IMR-90 (cell line): Measurements from ENCODE around the gene BCL2L12. TPM values are rescaled to one million over a fixed set of nuclear protein-coding genes. Genes with fewer than 3 reads are reported as not detected.
A peak's percentile ranks its signal among the peaks of the same experiment; 100 is the strongest.

ENCODE experiments used
- ATAC-seq: fragments of 200-7000 bp; cut with Tn5 transposase; 2 replicates; pipeline ENCODE4 v1.9.1; 2020; ENCODE audit warnings: low read depth, mild to moderate bottlenecking, moderate library complexity
- BruUV-seq: library from RNA; stranded (reverse); fragments of 400-500 nt; replicated peaks from 2 replicates; lab custom pipeline; 2021; lab: Mats Ljungman, UMichigan
- CTCF ChIA-PET: fragments of 300-600 bp; formaldehyde crosslinking; extraction: SDS; loops from one replicate; lab custom pipeline; 2021; ENCODE audit warnings: antibody characterized with exemption; lab: Yijun Ruan, JAX
- POLR2A ChIA-PET: fragments of 300-600 bp; sonication (Branson Sonifier 250); formaldehyde crosslinking; loops from one replicate; lab custom pipeline; 2022; ENCODE audit warnings: antibody characterized with exemption; ENCODE audit not compliant: unreplicated experiment; lab: Charles Lee
- DNase-seq: peaks from one replicate; pipeline ENCODE4 v3.0.0; 2013
- H2AFZ ChIP-seq: replicated peaks from 2 replicates; pipeline ENCODE3; 2013; ENCODE audit warnings: low read length, mild to moderate bottlenecking; ENCODE audit not compliant: poor library complexity
- H2AK5ac ChIP-seq: 2 replicates; pipeline ENCODE4 v1.6.1; 2013; ENCODE audit warnings: low read depth, low read length, inconsistent platforms
- H2AK9ac ChIP-seq: replicated peaks from 2 replicates; pipeline ENCODE3; 2013; ENCODE audit warnings: mild to moderate bottlenecking, low read depth, low read length, moderate library complexity; ENCODE audit not compliant: poor library complexity
- H2BK120ac ChIP-seq: 2 replicates; pipeline ENCODE4 v1.6.1; 2013; ENCODE audit warnings: low read depth, low read length, inconsistent platforms
- H2BK15ac ChIP-seq: 3 replicates; pipeline ENCODE4 v1.6.1; 2013; ENCODE audit warnings: low read depth, low read length, inconsistent platforms
- H2BK20ac ChIP-seq: 2 replicates; pipeline ENCODE4 v1.6.1; 2013; ENCODE audit warnings: low read depth, mild to moderate bottlenecking, inconsistent platforms, low read length, moderate library complexity
- H2BK5ac ChIP-seq: 2 replicates; pipeline ENCODE4 v1.6.1; 2013; ENCODE audit warnings: mild to moderate bottlenecking, low read depth, low read length, inconsistent platforms; ENCODE audit not compliant: poor library complexity, severe bottlenecking
- H3K14ac ChIP-seq: replicated peaks from 2 replicates; pipeline ENCODE4 v1.6.1; 2013; ENCODE audit warnings: low read depth, low read length, inconsistent platforms
- H3K18ac ChIP-seq: 2 replicates; pipeline ENCODE4 v1.6.1; 2013; ENCODE audit warnings: low read depth, low read length, control low read depth
- H3K23ac ChIP-seq: 2 replicates; pipeline ENCODE4 v1.6.1; 2013; ENCODE audit warnings: low read depth, low read length, inconsistent platforms
- H3K27ac ChIP-seq: 2 replicates; pipeline ENCODE4 v1.5.1; 2013; ENCODE audit warnings: mild to moderate bottlenecking, control low read depth, low read length; ENCODE audit not compliant: insufficient read depth
- H3K27me3 ChIP-seq: 2 replicates; pipeline ENCODE4 v1.6.1; 2013; ENCODE audit warnings: low read length; ENCODE audit not compliant: control insufficient read depth, insufficient read depth
- H3K36me3 ChIP-seq: 2 replicates; pipeline ENCODE4 v1.6.1; 2013; ENCODE audit warnings: low read length, mixed read lengths; ENCODE audit not compliant: control insufficient read depth, insufficient read depth
- H3K4ac ChIP-seq: 2 replicates; pipeline ENCODE4 v1.6.1; 2013; ENCODE audit warnings: low read depth, low read length, inconsistent platforms
- H3K4me1 ChIP-seq: 2 replicates; pipeline ENCODE4 v1.6.1; 2013; ENCODE audit warnings: low read length, mixed read lengths; ENCODE audit not compliant: control insufficient read depth, insufficient read depth
- H3K4me2 ChIP-seq: 2 replicates; pipeline ENCODE4 v1.6.1; 2013; ENCODE audit warnings: low read depth, mild to moderate bottlenecking, control low read depth, low read length, moderate library complexity
- H3K4me3 ChIP-seq: 2 replicates; pipeline ENCODE4 v1.5.1; 2013; ENCODE audit warnings: low read depth, mild to moderate bottlenecking, control low read depth, low read length, moderate library complexity; ENCODE audit not compliant: insufficient read depth
- H3K56ac ChIP-seq: 2 replicates; pipeline ENCODE4 v1.6.1; 2013; ENCODE audit warnings: low read length, inconsistent platforms; ENCODE audit not compliant: insufficient read depth; ENCODE audit errors: extremely low read depth
- H3K79me1 ChIP-seq, 2 experiments: 2 replicates each; pipeline ENCODE4 v1.6.1; 2013; ENCODE audit warnings: low read length in 2 of 2, inconsistent platforms in 1 of 2, low read depth in 1 of 2
- H3K9ac ChIP-seq: 2 replicates; pipeline ENCODE4 v1.6.1; 2013; ENCODE audit warnings: low read depth, low read length, control low read depth
- H3K9me1 ChIP-seq: 2 replicates; pipeline ENCODE4 v1.6.1; 2013; ENCODE audit warnings: low read length, inconsistent platforms; ENCODE audit not compliant: insufficient read depth
- H3K9me3 ChIP-seq: 2 replicates; pipeline ENCODE4 v1.6.1; 2013; ENCODE audit warnings: low read length; ENCODE audit not compliant: control insufficient read depth, insufficient read depth
- H4K20me1 ChIP-seq: 2 replicates; pipeline ENCODE4 v1.6.1; 2013; ENCODE audit warnings: low read length, inconsistent platforms; ENCODE audit not compliant: insufficient read depth
- H4K5ac ChIP-seq: 2 replicates; pipeline ENCODE4 v1.6.1; 2013; ENCODE audit warnings: mild to moderate bottlenecking, low read depth, low read length, control low read depth
- H4K8ac ChIP-seq, 2 experiments: 2 replicates each; pipeline ENCODE4 v1.6.1; 2013; ENCODE audit warnings: low read depth in 2 of 2, low read length in 2 of 2, control low read depth in 1 of 2, inconsistent platforms in 1 of 2
- H4K91ac ChIP-seq: 2 replicates; pipeline ENCODE4 v1.6.1; 2013; ENCODE audit warnings: low read depth, low read length, inconsistent platforms; ENCODE audit not compliant: insufficient read depth
- BHLHE40 ChIP-seq: fragments of 150-350 bp; IDR thresholded peaks from 2 replicates; pipeline ENCODE4 v1.6.1; 2016; ENCODE audit warnings: mild to moderate bottlenecking, low read depth, low read length
- CEBPB ChIP-seq: IDR thresholded peaks from 2 replicates; pipeline ENCODE4 v1.6.1; 2012; ENCODE audit warnings: low read depth, low read length, improper control_type of control experiment
- CHD1 ChIP-seq: IDR thresholded peaks from 2 replicates; pipeline ENCODE4 v1.6.1; 2012; ENCODE audit warnings: low read depth, low read length, improper control_type of control experiment
- FOS ChIP-seq: fragments of 150-350 bp; IDR thresholded peaks from 2 replicates; pipeline ENCODE4 v1.6.1; 2016; ENCODE audit warnings: low read depth, low read length
- MAZ ChIP-seq: IDR thresholded peaks from 2 replicates; pipeline ENCODE4 v1.6.1; 2012; ENCODE audit warnings: low read depth, mild to moderate bottlenecking, low read length, improper control_type of control experiment, moderate library complexity, borderline replicate concordance
- NFE2L2 ChIP-seq: fragments of 150-350 bp; IDR thresholded peaks from 2 replicates; pipeline ENCODE4 v1.6.1; 2016; ENCODE audit warnings: low read depth, mild to moderate bottlenecking, low read length
- POLR2A ChIP-seq: IDR thresholded peaks from 2 replicates; pipeline ENCODE4 v1.6.1; 2012; ENCODE audit warnings: mild to moderate bottlenecking, low read depth, low read length
- RAD21 ChIP-seq: IDR thresholded peaks from 2 replicates; pipeline ENCODE4 v1.6.1; 2012; ENCODE audit warnings: low read length, improper control_type of control experiment
- RCOR1 ChIP-seq: IDR thresholded peaks from 2 replicates; pipeline ENCODE4 v1.6.1; 2012; ENCODE audit warnings: mild to moderate bottlenecking, low read length, improper control_type of control experiment; ENCODE audit not compliant: insufficient replicate concordance
- RFX5 ChIP-seq: IDR thresholded peaks from 2 replicates; pipeline ENCODE4 v1.8.0; 2012; ENCODE audit warnings: low read depth, mild to moderate bottlenecking, low read length, moderate library complexity
- SMC3 ChIP-seq: fragments of 150-350 bp; IDR thresholded peaks from 2 replicates; pipeline ENCODE4 v1.6.1; 2016; ENCODE audit warnings: low read depth, mild to moderate bottlenecking, antibody characterized with exemption, low read length, moderate library complexity
- WGBS, 2 experiments: methylation state at CpG; one replicate each; pipeline versions ENCODE4 v1.1.5 to v1.1.7; 2013; ENCODE audit warnings: missing lambda C conversion rate in 2 of 2; ENCODE audit not compliant: insufficient read length in 1 of 2; ENCODE audit errors: extremely low coverage in 2 of 2; 5-methylcytosine and 5-hydroxymethylcytosine counted together
- dilution Hi-C: fragments of 300-500 bp; cut with HindIII; formaldehyde crosslinking; loops from one replicate; pipeline ENCODE4 v1.14.3; 2018; ENCODE audit warnings: low sequenced_read_pairs; ENCODE audit not compliant: unreplicated experiment
- in situ Hi-C: fragments of 300-500 bp; cut with MboI; formaldehyde crosslinking; loops from 3 replicates; pipeline ENCODE4 v1.14.3; 2019; ENCODE audit warnings: low sequenced_read_pairs, inconsistent platforms, mixed read lengths
- intact Hi-C: fragments of 100-400 bp; cut with micrococcal nuclease; formaldehyde crosslinking; loops from 2 replicates; pipeline ENCODE4 v1.10.0; 2022
- polyA plus RNA-seq, 3 experiments: library from polyadenylated mRNA; depleted of rRNA; stranded (reverse); fragments of >200 nt; gene quantifications; 2 replicates each; pipeline ENCODE4 v1.2.3, GENCODE V29; 2012; ENCODE audit warnings: low replicate concordance in 1 of 3
- total RNA-seq: library from RNA; depleted of rRNA; stranded (reverse); fragments of >200 nt; gene quantifications from 2 replicates; pipeline ENCODE4 v1.2.3, GENCODE V29; 2012
- TF ChIP-seq, protein P1 (sequence below): conservative IDR thresholded peaks from 2 replicates; pipeline ENCODE4 v1.5.1; 2012; ENCODE audit warnings: mild to moderate bottlenecking, low read depth, low read length, improper control_type of control experiment
- TF ChIP-seq, protein P2 (sequence below): fragments of 150-350 bp; IDR thresholded peaks from 2 replicates; pipeline ENCODE4 v1.6.1; 2016; ENCODE audit warnings: low read depth, mild to moderate bottlenecking, low read length, moderate library complexity, borderline replicate concordance

The BCL2L12 gene
- total and polyA plus RNA-seq, 2 of the 4 experiments (the other 2 are of a cell fraction): 3.9 to 32.6 TPM

DNA sequence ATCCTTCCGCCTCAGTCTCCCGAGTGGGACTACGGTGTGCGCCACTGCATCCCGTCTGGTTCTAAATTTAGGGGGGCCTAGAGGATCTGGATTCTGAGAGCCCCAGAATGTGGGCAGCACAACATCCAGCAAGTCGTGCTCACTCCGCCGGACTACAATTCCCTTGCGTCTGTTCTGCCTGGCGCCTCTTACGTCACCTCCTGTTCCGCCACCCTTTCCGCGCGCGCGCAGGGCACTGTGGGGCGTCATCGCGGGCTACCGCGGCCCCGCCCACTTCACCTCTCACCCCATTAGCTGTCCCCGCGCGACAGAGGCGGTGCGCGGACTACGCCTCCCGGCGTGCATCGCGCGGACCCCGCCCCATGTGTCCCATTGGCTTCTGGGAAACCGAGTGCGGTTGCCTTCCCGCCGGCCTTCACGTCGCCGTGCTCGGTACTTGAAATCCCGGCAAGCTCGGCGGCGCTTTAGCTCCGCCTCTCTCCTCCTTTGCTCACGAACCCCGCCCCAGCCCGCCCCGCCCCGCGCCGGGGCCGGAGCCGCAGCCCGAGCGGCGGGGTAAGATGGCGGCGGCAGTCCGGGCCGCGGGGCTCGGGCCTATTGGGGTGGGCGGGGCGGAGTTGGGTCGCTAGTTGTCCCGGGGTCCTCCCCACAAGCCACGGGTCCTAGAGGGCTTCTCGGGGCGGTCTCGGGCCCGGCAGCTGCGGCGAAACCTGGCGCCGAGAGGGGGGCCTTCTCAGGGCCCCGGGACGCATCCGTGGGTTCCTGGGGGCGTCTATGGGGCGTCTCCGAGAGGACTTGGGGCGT, 23.8 kb upstream of the BCL2L12 start, which contains the start of gene SCAF1:
Gene SCAF1, plus strand, starts transcription at position 522 of the 804 bp plus-strand sequence. CDS start 2,818 bp downstream, outside the sequence.
- Histone ChIP-seq H3K4me2 (peak within 1 kb of the TSS; percentile 94), H3K18ac (peak within 1 kb of the TSS; percentile 97), H2BK20ac (peak within 1 kb of the TSS; percentile 85), H2BK5ac (peak within 1 kb of the TSS; percentile 97), H2BK15ac (peak within 1 kb of the TSS; percentile 78; the same call in 2 of the 3 replicates), H4K5ac (peak within 1 kb of the TSS; percentile 98), H3K4me3 (peak within 1 kb of the TSS; percentile 95), H3K79me1 (peaks cover 34 to 70% of the 10 kb centered on the region in 2 experiments; a peak in 3 of 4 replicates), H3K9ac (peak within 1 kb of the TSS; percentile 99), H3K9me1 (0 out of 2 replicates have a peak, but pooled peaks cover 8% of the 10 kb centered on the region), H2AFZ (peak within 1 kb of the TSS; percentile 73), H3K27ac (peak within 1 kb of the TSS; percentile 99), H3K56ac (peak within 1 kb of the TSS; percentile 99), H3K4ac (peak within 1 kb of the TSS; percentile 99), H4K8ac (peak within 1 kb of the TSS; percentile 97 to 98), H3K4me1 (peaks cover 7% of the 10 kb centered on the region), H3K36me3 (peaks cover 12% of the 10 kb centered on the region), H2BK120ac (peak within 1 kb of the TSS; percentile 94), H4K20me1 (peaks cover 28% of the 10 kb centered on the region), H4K91ac (peak within 1 kb of the TSS; percentile 98), H3K23ac (peak within 1 kb of the TSS; percentile 96), H3K14ac (peak within 1 kb of the TSS; percentile 99), H2AK9ac (peak within 1 kb of the TSS; percentile 100), H2AK5ac (peak within 1 kb of the TSS; percentile 100), H3K9me3 (no peaks in the 10 kb centered on the region), H3K27me3 (no peaks in the 10 kb centered on the region)
- BruUV-seq: no TSS peak
- ChIA-PET POLR2A (interaction anchor here (0.6 kb wide), 1 partner anchor 869 kb away, joined by 3 read pairs; no protein-coding TSS in a partner anchor), CTCF (interaction anchor here (1.7 to 2.5 kb wide), 2 partner anchors 13 to 71 kb away, joined by 3 to 7 read pairs; no protein-coding TSS in a partner anchor)
- dilution Hi-C loops (no loop called here), intact Hi-C loops (loop anchor here (1.0 to 2.0 kb wide), 3 partner anchors 23 to 51 kb away; partner anchors contain the start of genes BCL2L12, IRF3, PRMT1 and PRR12), in situ Hi-C loops (no loop called here)
- peak; percentile 55 for ATAC-seq
- DNase-seq: peak; percentile 99
- 0% methylated on average over 28 of the region's 87 CpGs; no CpG with 5 or more reads in 1 of the 2 experiments for WGBS, 2 experiments
- TF ChIP-seq RCOR1: no peak
- 0 out of 2 replicates have a peak, but pooled peaks have one; percentile 33 for TF ChIP-seq RFX5
- no peak for TF ChIP-seq SMC3
- TF ChIP-seq, protein P1, sequence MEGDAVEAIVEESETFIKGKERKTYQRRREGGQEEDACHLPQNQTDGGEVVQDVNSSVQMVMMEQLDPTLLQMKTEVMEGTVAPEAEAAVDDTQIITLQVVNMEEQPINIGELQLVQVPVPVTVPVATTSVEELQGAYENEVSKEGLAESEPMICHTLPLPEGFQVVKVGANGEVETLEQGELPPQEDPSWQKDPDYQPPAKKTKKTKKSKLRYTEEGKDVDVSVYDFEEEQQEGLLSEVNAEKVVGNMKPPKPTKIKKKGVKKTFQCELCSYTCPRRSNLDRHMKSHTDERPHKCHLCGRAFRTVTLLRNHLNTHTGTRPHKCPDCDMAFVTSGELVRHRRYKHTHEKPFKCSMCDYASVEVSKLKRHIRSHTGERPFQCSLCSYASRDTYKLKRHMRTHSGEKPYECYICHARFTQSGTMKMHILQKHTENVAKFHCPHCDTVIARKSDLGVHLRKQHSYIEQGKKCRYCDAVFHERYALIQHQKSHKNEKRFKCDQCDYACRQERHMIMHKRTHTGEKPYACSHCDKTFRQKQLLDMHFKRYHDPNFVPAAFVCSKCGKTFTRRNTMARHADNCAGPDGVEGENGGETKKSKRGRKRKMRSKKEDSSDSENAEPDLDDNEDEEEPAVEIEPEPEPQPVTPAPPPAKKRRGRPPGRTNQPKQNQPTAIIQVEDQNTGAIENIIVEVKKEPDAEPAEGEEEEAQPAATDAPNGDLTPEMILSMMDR: no peak
- TF ChIP-seq RAD21: no peak
- no peak for TF ChIP-seq CHD1
- peak; percentile 82; the same call in 1 of the 2 replicates for TF ChIP-seq MAZ
- TF ChIP-seq, protein P2, sequence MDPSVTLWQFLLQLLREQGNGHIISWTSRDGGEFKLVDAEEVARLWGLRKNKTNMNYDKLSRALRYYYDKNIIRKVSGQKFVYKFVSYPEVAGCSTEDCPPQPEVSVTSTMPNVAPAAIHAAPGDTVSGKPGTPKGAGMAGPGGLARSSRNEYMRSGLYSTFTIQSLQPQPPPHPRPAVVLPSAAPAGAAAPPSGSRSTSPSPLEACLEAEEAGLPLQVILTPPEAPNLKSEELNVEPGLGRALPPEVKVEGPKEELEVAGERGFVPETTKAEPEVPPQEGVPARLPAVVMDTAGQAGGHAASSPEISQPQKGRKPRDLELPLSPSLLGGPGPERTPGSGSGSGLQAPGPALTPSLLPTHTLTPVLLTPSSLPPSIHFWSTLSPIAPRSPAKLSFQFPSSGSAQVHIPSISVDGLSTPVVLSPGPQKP: no peak
- peak; percentile 92 for TF ChIP-seq POLR2A
- peak; percentile 90 for TF ChIP-seq CEBPB
- TF ChIP-seq NFE2L2: 0 out of 2 replicates have a peak, but pooled peaks have one; percentile 17
- 0 out of 2 replicates have a peak, but pooled peaks have one; percentile 15 for TF ChIP-seq FOS
- TF ChIP-seq BHLHE40: 0 out of 2 replicates have a peak, but pooled peaks have one; percentile 16
